ENCODE measurements around the gene UNC5B.
A peak's percentile ranks its signal among the peaks of the same experiment; 100 is the strongest.

UNC5B gene

GRCh38 chr10:71245420-71246325, 33.3 kb downstream of the UNC5B start:
- TF ChIP-seq CTCF (IDR thresholded peaks at IDR 0.05; ENCODE audit: poor library complexity, severe bottlenecking): no peak
- no peaks in the 10 kb centered on the region for H3K9me3 ChIP-seq (ENCODE audit: severe bottlenecking)
- ATAC-seq (ENCODE audit: low read depth) (no peak), DNase-seq (ENCODE audit: low spot score) (no peak)
- peak overlapping the region; percentile 91 for H3K27ac ChIP-seq (ENCODE audit: poor library complexity, severe bottlenecking)
- peaks cover 52% of the 10 kb centered on the region for H3K4me1 ChIP-seq (ENCODE audit: insufficient read depth, poor library complexity, severe bottlenecking)
- H3K4me3 ChIP-seq (ENCODE audit: severe bottlenecking): no peak overlapping the region
- H3K36me3 ChIP-seq (ENCODE audit: low read depth): no peaks in the 10 kb centered on the region
- no peaks in the 10 kb centered on the region for H3K27me3 ChIP-seq (ENCODE audit: insufficient read depth, poor library complexity, severe bottlenecking)

GRCh38 chr10:71246591-71247413, 34.4 kb downstream of the UNC5B start:
- peaks cover 52% of the 10 kb centered on the region for H3K4me1 ChIP-seq (ENCODE audit: insufficient read depth, poor library complexity, severe bottlenecking)
- no peaks in the 10 kb centered on the region for H3K9me3 ChIP-seq (ENCODE audit: severe bottlenecking)
- H3K27ac ChIP-seq (ENCODE audit: poor library complexity, severe bottlenecking): peak overlapping the region; percentile 91
- no peak overlapping the region for H3K4me3 ChIP-seq (ENCODE audit: severe bottlenecking)
- H3K27me3 ChIP-seq (ENCODE audit: insufficient read depth, poor library complexity, severe bottlenecking): no peaks in the 10 kb centered on the region
- no peak for TF ChIP-seq CTCF (IDR thresholded peaks at IDR 0.05; ENCODE audit: poor library complexity, severe bottlenecking)
- peak; percentile 88 for ATAC-seq (ENCODE audit: low read depth)
- H3K36me3 ChIP-seq (ENCODE audit: low read depth): no peaks in the 10 kb centered on the region
- DNase-seq (ENCODE audit: low spot score): peak; percentile 98

GRCh38 chr10:71247414-71247705, 35.0 kb downstream of the UNC5B start:
- no peak overlapping the region for H3K4me3 ChIP-seq (ENCODE audit: severe bottlenecking)
- H3K27ac ChIP-seq (ENCODE audit: poor library complexity, severe bottlenecking): peak overlapping the region; percentile 91
- H3K4me1 ChIP-seq (ENCODE audit: insufficient read depth, poor library complexity, severe bottlenecking): peaks cover 52% of the 10 kb centered on the region
- no peaks in the 10 kb centered on the region for H3K9me3 ChIP-seq (ENCODE audit: severe bottlenecking)
- H3K36me3 ChIP-seq (ENCODE audit: low read depth): no peaks in the 10 kb centered on the region
- TF ChIP-seq CTCF (IDR thresholded peaks at IDR 0.05; ENCODE audit: poor library complexity, severe bottlenecking): no peak
- no peak for DNase-seq (ENCODE audit: low spot score)
- no peaks in the 10 kb centered on the region for H3K27me3 ChIP-seq (ENCODE audit: insufficient read depth, poor library complexity, severe bottlenecking)
- ATAC-seq (ENCODE audit: low read depth): peak; percentile 27

- Histone ChIP-seq H3K27ac (ENCODE audit: poor library complexity, severe bottlenecking) (peak overlapping the region; percentile 91), H3K36me3 (ENCODE audit: low read depth) (no peaks in the 10 kb centered on the region), H3K4me3 (ENCODE audit: severe bottlenecking) (no peak overlapping the region), H3K9me3 (ENCODE audit: severe bottlenecking) (no peaks in the 10 kb centered on the region), H3K4me1 (ENCODE audit: insufficient read depth, poor library complexity, severe bottlenecking) (peaks cover 52% of the 10 kb centered on the region), H3K27me3 (ENCODE audit: insufficient read depth, poor library complexity, severe bottlenecking) (no peaks in the 10 kb centered on the region)
- TF ChIP-seq CTCF (IDR thresholded peaks at IDR 0.05; ENCODE audit: poor library complexity, severe bottlenecking): no peak
- ATAC-seq (ENCODE audit: low read depth) (no peak), DNase-seq (ENCODE audit: low spot score) (no peak)
These were observed 35.4 kb downstream of the UNC5B start for GRCh38 chr10:71247804-71248203.

Data from RWPE2 (cell line).